GM13977 (cell line): Measurements from ENCODE around the gene ANKRD33B.

ENCODE experiments used
- DNase-seq: peaks from one replicate; pipeline ENCODE4 v3.0.0; 2012; ENCODE audit warnings: low spot score
- CTCF ChIP-seq: IDR thresholded peaks from 2 replicates; pipeline ENCODE4 v1.5.1; 2012; ENCODE audit warnings: mild to moderate bottlenecking, control low read depth; ENCODE audit not compliant: insufficient read depth; ENCODE audit errors: extremely low read depth, missing control alignments
- in situ Hi-C: fragments of 300-500 bp; cut with MboI; formaldehyde crosslinking; loops from one replicate; pipeline ENCODE4 v1.12.0; 2022; ENCODE audit warnings: low sequenced_read_pairs, low pct_unique_long_range_greater_than_20kb, mixed read lengths, inconsistent platforms; ENCODE audit not compliant: unreplicated experiment

Gene ANKRD33B

GRCh38 chr5:10703676-10704075 is 139.8 kb downstream of the ANKRD33B start:
- in situ Hi-C loops = no loop called here
- no peak for DNase-seq

GRCh38 chr5:10704949-10705621 is 141.2 kb downstream of the ANKRD33B start:
- in situ Hi-C loops = no loop called here
- no peak for TF ChIP-seq CTCF
- DNase-seq = no peak

More at GRCh38 chr5:10703676-10704075, 139.8 kb downstream of the ANKRD33B start:
- no peak for TF ChIP-seq CTCF

GRCh38 chr5:10705747-10706146 is 141.9 kb downstream of the ANKRD33B start:
- TF ChIP-seq CTCF = no peak
- in situ Hi-C loops = no loop called here
- DNase-seq = no peak

GRCh38 chr5:10706326-10706725 is 142.5 kb downstream of the ANKRD33B start:
- no peak for DNase-seq
- in situ Hi-C loops = no loop called here
- TF ChIP-seq CTCF = no peak
